GM19035 (cell line): Measurements from ENCODE around the gene PPP1R7.

ENCODE experiments used
- ATAC-seq: cut with Tn5 transposase; IDR thresholded peaks from one replicate; pipeline ENCODE4 v1.9.1; 2021; ENCODE audit not compliant: unreplicated experiment

The PPP1R7 gene

DNA sequence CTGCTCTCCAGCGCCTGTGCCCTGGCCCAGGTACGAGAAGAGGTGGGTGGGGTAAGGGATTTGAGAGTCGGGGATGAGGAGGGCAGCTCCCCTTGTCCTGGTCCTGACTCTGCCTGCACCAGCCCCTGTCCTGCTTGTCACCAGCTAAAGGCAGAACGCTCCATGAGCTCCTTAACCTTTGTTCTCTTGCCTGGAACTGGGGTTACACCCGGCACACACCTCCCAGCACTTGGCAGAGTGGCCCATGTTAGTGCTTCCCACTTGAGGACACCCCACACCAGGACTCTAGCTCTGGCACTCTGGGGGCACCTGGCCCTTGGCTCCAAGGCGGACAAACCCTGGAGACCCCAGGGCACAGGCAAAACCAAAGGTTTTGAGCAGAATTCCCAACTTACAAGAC lies 57.4 kb downstream of the PPP1R7 start:
- ATAC-seq = no peak

DNA sequence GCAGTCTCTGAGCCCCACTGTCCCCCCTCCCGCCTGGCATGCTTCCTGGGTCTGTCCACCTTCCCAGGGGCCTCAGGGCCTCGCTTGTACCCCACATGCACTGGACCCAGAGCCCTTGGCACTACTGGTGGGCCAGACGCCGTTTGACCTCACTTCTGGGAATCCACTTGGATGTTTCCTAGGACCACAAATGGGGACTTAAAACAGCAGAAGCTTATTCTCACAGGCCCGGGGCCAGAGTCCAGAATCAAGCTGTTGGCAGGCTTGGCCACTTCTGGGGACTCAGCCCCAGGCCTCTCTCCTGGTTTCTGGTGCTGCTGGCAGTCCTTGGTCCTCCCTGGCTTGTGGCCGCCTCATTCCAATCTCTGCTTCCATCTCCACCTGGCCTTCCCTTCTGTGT lies 57.8 kb downstream of the PPP1R7 start:
- no peak for ATAC-seq

DNA sequence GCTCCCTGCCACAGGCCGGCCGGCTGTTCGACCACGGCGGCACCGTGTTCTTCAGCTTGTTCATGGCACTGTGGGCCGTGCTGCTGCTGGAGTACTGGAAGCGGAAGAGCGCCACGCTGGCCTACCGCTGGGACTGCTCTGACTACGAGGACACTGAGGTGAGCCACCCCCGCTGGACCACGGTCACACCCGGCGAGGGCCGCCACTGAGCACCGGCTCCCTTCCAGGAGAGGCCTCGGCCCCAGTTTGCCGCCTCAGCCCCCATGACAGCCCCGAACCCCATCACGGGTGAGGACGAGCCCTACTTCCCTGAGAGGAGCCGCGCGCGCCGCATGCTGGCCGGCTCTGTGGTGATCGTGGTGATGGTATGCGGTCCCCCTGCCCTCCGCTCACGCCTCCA lies 59.0 kb downstream of the PPP1R7 start:
- ATAC-seq = no peak

DNA sequence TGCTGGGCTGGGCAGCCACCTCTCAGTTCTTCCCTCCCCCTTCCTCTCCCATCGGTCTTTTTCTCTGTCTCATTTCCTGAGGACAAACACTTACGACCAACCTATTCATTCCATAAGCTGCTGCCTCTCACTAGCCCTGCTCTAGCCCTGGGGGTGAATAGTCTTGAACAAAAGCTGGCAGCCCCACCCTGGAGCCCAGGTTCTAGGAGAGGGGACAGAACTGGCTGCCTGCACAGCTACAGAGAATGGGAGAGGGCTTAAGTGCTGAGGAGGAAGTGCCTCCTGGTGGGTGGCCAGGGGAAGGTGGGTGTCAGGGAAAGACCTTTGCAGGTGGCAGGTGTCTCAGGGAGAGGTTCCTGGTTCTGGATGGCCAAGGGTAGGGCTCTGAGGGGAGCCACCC lies 61.0 kb downstream of the PPP1R7 start:
- ATAC-seq = no peak

DNA sequence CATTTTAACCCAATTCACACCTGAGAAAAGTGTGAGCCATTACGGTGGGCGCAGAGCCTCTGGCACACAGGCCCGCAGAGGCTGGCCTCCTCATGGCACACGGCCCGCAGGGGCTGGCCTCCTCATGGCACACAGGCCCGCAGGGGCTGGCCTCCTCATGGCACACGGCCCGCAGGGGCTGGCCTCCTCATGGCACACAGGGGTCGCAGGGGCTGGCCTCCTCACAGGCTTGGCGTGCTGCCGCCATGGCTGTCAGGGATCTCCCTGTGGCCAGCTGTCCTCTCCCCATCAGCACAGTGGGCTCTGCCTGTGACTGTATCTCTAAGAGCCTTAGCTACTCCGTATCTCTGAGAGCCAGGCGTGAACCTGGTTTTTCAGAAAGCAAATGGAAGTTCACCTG lies 62.8 kb downstream of the PPP1R7 start:
- no peak for ATAC-seq

DNA sequence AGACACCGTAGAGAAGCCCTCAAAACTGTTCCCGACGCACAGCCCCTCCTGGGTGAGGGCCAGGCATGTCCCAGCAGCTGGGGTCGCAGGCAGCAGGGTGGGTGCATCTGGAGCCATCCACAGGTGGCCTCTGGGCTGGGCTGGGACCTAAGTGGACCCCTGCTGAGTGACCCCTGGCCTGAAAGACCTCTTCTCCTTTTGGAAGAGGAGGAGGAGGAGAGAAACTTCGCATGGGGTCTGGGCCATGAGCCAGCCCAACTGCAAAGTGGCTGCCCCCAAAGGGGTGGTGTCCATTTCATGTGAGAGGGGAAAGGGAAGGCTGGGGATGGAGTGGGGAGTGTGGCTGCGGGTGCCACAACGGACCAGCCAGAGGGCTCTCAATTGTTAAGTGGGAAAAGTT lies 63.3 kb downstream of the PPP1R7 start:
- no peak for ATAC-seq

DNA sequence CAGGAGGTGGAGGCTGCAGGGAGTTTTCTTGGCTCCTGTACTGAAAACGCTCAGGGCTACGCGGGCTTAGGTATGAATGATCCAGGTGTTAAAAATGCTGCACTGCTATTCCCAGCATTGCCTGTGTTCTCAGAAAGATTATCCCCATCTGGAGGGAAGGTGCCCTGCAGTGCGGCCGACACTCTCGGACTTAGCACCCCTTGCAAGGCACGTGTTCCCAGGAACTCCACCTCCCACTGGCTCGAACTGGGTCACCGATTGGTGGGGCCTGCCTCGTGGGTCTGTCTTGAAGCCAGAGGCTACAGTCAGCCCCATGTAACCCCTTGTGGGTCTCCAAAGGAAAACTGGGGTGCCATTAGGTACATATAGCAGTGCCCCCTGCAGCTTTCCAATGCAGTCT lies 63.9 kb downstream of the PPP1R7 start:
- no peak for ATAC-seq

DNA sequence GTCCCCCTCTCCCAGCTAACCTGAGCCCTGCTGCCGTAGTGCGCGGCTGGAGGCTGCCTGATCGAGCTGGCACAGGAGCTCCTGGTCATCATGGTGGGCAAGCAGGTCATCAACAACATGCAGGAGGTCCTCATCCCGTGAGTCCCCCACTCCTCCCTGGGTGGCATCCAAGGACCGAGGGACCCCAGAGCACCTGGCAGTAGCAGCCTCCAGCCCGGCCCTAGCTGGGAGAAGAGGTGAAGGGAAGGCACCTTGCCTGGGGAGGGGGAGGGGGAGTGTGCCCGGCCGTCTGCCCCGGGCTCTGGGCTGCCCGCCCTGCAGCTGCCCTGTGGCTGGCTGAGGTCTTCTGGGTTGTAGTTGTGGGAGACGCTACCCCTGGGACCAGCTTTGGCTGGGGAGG lies 64.5 kb downstream of the PPP1R7 start:
- no peak for ATAC-seq

DNA sequence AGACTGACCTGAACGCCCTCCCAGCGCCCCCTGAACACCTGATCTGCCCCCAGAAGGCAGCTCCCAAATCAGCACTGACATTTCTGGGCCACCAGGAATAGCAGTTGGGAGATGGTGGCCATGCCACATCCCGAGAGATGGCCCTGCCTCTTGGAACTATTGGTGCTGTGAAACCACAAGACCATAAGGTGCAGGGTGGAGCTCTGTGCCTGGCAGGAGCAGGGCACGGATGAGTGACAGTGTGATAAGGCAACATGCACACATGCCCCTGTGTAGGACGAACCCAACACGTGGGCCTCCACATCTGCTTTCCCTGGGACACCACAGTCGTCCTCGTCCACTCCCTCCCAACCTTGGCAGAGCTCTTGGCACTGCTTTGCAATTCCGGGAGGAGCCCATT lies 65.2 kb downstream of the PPP1R7 start:
- no peak for ATAC-seq

DNA sequence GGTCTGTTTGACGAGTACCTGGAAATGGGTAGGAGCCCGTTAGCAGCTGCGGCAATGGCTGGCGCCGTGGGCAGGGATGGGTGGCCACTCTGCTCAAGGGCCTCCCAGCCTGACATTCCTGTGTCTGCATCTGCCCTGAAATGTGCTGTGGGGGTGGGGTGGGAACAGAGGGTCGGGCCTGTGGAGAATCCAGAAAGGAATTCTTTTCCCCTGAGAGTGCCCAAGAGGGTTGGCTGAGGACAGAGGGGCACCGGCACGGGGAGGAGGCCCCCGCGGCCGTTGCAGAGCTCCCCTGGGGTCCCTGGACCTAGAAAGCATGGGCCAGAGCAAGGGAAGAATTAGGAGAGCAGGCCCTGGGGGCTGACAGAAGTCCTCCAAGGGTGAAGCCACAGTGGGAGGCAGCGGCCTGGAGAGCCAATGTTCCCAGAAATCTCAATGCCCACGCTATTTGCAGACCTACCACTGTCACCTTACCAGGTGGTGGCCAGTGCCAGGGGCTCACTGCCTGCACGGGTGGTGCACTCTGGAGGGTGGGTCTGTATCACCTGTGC lies 66.0 kb downstream of the PPP1R7 start:
- ATAC-seq = no peak

DNA sequence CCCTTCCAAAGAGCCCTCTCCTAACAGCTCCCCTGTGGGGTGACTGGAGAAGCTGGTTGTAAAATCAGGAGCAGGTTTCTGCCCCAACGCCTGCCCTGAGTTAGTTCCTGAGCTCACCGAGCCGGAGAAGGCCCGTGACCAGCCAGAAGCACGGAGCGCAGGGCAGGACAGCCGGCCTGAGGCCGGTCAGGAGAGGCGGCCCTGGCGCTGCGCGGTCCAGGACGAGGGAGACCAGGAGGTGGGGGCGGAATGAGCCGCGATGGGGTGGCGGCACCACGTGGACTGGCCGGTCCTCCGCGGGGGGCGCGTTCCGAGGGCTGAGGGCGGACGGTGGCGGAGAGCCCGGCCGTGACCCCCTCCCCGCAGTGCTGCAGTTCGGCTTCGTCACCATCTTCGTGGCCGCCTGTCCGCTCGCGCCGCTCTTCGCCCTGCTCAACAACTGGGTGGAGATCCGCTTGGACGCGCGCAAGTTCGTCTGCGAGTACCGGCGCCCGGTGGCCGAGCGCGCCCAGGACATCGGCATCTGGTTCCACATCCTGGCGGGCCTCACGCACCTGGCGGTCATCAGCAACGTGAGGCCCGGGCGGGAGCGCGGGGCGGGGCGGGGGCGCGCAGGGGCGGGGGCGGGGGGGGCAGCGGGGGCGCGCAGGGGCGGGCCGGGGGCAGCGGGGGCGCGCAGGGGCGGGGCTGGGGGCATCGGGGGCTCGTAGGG lies 67.2 kb downstream of the PPP1R7 start:
- peak; percentile 60 for ATAC-seq

DNA sequence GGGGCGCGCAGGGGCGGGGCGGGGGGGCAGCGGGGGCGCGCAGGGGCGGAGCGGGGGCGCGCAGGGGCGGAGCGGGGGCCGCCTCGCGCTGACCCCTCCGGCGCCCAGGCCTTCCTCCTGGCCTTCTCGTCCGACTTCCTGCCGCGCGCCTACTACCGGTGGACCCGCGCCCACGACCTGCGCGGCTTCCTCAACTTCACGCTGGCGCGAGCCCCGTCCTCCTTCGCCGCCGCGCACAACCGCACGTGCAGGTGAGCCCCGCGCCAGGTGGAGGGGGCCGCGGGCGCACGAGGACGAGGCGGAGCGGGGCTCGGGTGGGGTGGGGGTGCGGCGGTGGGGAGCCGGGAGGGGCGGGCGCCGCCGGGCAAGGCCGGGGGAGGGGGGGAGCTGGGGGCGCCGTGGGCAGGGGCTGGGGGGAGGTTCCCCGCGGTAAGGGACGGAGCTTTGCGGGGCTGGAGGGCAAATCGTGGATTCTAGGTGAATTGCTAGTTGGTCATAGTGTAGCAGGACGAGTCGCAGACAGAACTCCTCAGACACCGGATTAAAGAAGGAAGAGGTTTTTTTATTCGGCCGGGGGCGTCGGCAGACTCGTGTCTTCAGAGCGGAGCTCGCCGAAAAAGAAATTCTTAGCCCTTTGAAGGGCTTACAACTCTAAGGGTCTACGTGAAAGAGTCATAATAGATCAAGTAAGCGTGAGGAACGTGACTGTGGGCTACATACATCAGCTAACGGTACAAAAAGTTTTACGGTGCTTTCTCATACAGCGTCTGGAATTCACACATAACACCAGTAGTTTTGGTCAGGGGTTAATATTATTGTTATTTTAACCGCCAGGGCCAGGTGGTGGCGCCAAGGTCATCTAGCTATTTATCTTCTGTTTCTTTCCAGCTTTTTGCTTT lies 68.1 kb downstream of the PPP1R7 start:
- ATAC-seq = no peak

DNA sequence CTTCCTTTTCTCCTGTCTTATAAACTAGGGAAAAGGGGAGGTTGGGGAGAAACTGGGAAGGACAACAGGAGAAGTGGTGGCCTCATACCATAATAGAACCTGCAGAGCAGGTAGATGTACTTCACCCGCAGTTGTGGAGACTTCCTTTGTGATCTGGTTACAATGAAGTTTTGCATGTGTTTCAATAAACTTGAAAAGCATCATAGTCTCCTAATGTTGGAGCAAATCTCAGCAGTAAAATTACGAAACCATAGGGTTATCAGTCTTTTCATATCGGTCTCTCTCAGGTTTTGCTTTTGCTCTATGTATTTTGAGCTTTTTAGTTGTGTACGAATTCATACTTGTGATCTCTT lies 68.7 kb downstream of the PPP1R7 start:
- no peak for ATAC-seq

DNA sequence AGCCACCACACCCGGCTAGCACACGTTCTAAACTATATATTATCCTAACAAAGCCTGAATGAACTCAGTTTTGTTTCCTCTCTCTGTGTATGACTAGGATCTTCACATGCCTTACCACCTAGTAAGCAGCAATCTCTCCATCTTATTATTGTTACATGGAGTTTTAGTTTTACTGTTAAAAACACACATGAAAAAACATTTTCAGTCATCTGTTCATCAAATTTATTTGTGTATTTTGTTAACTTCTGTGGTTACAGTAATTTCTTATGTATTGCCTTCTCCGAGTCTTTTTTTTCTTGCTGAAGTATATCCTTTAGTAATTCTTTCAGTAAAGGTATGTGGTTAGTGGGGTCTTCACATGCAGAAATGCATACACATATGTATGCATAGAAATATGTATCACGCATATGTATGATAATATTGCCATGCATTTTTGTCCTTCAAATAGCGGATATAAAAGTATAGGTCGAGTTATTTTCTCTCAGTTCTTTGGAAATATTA lies 69.6 kb downstream of the PPP1R7 start:
- ATAC-seq = no peak

DNA sequence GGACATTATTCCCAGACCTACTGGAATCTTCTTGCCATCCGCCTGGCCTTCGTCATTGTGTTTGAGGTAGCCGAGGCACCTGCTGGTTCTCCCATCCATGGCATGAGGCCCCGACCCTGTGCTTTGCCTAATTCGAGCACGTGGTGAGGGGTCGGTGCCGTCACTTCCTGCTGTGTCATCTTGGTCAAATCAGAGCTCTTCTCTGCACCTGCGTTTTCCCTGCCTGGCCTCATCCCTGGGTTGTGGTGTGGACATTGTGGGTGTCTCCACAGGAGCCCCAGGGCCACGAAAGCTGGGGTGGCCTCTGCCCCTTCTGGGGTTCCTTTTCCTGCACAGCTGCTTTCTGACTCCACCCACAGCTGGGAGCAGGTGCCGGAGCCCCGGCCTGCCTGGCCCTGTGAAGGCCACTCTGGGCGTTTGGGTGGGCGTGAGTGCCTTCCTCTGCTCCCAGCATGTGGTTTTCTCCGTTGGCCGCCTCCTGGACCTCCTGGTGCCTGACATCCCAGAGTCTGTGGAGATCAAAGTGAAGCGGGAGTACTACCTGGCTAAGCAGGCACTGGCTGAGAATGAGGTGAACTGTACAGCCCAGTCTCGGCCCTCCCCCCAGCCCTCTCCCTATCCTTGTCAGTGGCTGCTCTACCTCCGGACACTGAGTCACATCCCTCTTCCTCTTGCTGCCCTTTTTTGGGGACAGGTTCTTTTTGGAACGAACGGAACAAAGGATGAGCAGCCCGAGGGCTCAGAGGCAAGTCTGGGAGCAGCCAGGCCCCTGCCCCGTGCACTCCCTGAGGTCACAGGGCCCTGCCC lies 73.1 kb downstream of the PPP1R7 start:
- ATAC-seq = no peak

DNA sequence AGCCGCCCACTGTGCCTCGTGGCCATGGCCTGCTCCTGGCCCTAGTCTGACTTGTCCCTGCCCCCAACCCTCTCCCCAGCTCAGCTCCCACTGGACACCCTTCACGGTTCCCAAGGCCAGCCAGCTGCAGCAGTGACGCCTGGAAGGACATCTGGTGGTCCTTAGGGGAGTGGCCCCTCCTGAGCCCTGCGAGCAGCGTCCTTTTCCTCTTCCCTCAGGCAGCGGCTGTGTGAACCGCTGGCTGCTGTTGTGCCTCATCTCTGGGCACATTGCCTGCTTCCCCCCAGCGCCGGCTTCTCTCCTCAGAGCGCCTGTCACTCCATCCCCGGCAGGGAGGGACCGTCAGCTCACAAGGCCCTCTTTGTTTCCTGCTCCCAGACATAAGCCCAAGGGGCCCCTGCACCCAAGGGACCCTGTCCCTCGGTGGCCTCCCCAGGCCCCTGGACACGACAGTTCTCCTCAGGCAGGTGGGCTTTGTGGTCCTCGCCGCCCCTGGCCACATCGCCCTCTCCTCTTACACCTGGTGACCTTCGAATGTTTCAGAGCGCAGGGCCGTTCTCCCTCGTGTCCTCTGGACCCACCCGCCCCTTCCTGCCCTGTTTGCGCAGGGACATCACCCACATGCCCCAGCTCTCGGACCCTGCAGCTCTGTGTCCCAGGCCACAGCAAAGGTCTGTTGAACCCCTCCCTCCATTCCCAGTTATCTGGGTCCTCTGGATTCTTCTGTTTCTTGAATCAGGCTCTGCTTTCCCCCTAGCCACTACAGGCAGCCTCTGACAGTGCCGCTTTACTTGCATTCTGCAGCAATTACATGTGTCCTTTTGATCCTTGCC lies 74.0 kb downstream of the PPP1R7 start:
- ATAC-seq = no peak

DNA sequence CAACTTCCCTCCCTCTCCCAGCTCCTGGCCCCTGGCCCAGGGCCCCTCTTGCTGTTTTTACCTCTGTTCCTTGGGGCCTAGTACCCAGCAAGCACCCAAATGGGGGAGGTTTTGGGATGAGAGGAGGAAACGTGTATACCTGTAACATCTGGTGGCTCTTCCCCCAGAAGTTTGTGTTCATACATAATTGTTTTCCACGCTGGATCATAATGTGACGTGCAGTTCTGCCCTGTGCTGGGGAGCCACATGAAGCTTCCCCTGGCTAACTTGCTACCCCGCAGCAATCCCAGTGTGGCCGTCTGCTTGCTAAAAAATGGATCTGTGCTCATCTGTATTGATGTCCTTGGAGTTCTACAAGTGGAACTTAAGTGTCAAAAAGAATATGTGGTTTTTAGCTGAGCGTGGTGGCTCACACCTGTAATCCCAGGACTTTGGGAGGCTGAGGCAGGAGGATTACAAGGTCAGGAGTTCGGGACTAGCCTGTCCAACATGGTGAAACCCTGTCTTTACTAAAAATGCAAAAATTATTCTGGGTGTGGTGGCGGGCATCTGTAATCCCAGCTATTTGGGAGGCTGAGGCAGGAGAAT lies 74.7 kb downstream of the PPP1R7 start:
- ATAC-seq = no peak

DNA sequence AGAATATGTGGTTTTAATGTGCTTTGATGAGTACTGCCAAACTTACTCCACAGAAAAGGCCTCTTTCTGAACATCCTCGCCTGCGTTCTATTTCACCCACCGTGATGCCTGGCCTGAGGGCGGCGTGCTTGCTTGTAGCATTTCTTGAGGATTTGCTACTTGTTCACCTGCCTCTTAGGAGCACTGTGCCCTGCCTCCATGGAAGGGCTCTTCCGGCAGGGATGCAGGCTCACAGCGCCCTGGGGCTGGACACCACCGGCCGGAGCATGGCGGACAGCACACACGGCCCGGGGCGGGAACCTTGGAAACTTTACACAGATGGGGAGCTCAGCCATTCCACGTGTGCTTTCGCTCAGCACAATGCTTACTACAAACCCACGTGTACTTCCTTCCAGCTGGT lies 75.3 kb downstream of the PPP1R7 start:
- no peak for ATAC-seq

DNA sequence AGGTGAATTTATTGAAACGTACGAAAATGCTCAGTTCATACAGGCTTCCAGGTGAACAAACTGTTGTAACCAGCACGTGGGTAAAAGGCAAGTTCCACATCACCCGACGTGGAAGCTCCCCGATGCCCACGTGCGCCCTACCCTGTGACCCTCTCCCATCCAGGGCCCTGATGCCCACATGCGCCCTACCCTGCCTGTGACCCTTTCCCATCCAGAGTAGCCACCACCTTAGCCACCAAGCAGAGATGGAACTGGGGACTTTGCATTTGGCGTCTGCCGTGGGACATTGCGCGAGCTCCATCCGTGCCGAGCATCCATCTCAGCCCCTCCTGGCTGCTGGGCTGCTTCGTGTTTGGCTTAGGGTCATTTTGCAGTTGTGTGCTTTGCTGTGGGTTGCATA lies 75.7 kb downstream of the PPP1R7 start:
- ATAC-seq = no peak
